Measurements from ENCODE around the gene TBL1Y.
"Not testable (repeated sequence)": the region's sequence is repeated elsewhere in the genome, so short reads cannot be mapped to it uniquely, and the experiment has no call there.

Gene TBL1Y

DNA sequence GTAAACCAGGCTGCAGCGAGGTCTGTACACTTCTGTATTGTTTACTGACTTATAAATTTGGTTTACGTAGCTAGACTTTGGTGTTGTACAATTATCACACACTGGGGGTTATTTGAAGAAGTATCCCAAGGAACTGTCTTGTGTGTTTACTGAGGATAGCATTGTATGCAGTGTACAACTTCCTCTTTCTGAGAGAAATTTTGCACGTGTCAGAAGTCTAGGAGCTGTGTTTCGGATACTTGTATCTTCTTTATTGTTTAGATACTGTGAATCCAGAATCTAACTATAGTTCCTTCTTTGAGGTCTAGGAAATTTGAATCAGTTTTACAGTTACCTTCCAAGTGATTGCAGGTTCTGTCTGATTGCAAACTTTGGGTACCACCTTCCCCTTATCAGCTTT lies 64.5 kb downstream of the TBL1Y start:
- DNase-seq: no peak

DNA sequence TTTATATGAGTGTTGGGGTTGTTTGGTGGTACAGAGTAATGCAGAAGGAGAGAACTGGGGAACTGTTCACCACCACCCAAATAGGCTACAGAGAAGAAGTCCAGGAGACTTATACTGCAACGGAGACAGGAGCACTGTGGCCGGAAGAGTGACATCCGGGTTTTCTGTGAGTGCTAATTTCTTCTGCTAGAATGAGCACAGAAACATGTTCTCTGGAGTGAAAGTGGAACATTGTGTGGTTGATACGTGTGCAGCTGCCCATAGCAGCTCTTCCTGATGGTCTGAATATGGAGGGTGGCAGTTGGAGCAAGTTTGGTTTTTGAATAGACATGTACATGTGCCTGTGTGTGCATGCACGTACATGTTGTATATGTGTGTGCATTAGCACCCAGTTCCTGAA lies 67.3 kb downstream of the TBL1Y start:
- no peak for DNase-seq

DNA sequence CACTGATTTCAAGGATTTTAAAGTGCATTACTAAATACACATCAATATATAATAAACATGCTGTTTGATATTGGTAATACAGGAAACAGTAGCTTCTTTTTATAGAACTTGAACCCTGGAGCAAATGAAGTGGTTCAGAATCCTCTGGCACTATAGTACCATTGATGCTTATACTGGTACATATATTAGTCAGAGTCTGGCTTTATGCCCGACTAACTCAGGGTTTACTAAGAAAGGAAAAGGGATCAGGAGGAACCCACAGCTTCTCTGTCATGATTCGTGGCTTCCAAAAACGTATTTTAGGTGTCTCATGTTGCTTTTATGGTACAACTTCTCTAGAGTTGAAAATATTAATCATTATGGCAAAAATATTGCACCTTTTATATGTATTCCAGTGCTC lies 72.7 kb downstream of the TBL1Y start:
- DNase-seq: no peak

DNA sequence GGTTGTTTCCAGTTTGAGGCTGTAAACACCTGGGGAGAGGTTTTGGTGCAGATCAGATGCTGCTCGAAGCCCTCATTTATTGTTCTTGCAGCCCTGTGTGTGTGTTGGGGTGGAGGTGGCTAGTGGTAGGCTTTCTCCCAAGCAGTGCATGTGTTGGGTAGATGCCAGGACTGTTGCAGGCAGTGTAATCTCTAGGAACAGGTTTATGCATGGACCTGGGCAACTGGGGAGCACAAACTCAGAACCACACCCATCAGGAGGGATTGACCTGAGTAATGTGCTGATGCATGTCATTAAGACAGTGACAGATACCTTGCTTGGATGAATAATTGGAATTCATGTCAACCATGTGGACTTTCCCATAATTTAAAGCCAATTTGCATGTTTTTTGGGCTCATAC lies 77.3 kb downstream of the TBL1Y start:
- no peak for DNase-seq

DNA sequence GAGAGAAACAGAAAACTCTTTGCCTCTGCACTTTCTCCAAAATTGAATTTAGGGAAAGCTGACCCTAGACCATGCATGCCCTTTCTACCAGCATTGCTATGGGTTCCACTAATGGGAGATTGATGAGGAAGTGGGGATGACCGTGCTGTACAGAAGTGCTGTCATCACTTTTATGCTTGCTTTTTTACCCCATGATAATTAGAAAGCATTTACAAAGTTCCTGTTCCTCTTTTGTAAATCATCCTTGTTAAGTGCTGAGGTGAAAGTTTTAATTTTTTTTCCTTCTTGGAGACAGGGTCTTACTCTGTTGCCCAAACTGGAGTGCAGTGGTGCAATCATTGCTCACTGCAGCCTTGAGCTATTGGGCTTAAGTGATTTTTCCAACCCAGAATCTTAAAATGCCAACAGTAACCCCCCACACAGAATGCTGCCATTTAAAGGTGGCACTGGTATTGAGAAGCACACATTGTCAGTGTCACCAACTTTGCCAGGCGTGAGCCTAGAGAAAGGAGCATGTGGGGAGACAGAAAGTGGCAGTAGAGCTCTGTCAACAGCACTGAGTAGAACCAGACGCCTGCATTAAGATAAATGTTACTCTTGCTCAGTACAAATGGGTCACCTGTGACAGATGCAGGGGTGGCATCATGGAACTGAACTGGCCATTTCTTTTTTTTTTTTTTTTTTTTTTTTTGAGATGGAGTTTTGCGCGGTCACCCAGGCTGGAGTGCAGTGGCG lies 79.6 kb downstream of the TBL1Y start:
- no peak for DNase-seq

DNA sequence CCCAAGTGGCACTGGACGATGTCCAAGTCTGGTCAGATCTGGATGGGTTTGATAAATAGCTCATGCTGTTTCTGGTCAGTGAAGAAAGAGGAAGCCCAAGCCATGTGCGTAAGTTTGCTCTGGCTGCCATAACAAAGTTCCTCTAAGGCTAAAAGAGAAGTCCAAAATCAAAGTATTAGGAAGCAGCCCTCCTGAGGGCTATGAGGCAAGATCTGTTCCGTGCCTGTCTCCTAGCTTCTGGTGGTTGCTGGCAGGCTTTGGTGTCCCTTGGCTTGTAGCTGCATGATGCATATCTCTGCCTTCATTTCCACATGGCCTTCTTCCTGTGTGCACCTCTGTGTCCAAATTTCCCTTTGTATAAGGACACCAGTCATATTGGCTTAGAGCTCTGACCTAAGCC lies 81.5 kb downstream of the TBL1Y start:
- DNase-seq: no peak

DNA sequence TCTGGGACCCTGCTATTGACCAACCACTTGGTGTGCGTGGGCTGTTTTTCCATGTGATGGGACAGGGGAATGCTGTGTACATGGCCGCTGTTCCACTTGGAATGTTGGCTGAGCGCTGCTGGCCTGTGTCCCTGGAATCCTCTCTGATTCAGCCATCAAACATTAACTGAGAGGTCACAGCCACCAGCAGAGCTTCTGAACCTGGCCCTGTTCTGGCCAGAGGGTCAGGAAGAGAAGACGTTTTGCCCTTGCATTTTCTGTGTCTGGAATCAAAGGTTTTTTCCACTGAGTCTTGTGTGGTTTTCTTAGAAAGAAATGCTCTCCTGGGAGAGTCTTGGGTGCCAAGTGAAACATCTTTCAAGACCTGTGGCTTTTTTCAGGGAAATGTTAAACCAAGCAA lies 85.5 kb downstream of the TBL1Y start:
- DNase-seq: no peak

DNA sequence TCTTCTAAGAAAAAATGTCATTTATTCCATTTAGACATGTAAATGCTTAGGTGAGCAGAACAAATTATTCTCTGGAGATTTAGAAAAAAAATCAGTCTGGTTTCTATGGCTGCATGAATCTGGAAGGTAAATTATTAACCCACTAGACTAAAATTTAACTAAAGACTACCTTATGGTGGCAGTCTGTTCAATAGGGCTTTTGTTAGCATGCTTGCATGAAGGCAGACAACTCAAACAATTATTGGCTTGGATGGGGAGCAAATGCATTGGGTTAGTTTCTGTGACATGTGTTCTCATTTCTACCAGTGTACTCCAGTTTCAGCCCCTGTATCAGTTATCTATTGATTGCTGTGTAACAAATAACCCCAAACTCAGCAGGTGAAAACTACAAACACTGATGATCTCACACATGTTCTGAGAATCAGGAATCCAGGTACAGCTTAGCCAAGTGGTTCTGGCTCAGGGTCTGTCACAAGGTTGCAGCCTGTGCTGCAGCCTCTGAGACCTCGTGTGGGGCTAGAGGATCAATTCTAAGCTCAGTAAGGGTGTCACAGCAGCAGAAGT lies 87.1 kb downstream of the TBL1Y start:
- no peak for DNase-seq

DNA sequence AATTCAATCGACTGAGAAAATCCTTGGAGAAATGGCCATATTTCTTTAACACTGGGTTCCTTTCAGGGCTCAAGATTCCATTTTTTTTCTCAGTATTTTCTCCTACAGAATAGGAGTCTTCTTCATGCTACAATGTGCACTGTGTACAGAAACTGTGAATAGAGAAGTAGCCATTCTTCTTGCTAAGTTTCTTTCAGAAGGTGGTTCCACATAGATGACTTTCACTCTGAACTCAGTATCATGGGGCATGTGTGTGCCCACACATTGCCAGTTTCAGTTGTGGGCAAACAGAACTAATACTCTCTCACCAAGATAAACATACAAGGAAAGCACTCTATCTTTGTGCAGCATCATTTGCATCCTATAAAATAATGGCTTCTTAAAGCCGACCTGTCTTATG lies 89.4 kb downstream of the TBL1Y start:
- no peak for DNase-seq

DNA sequence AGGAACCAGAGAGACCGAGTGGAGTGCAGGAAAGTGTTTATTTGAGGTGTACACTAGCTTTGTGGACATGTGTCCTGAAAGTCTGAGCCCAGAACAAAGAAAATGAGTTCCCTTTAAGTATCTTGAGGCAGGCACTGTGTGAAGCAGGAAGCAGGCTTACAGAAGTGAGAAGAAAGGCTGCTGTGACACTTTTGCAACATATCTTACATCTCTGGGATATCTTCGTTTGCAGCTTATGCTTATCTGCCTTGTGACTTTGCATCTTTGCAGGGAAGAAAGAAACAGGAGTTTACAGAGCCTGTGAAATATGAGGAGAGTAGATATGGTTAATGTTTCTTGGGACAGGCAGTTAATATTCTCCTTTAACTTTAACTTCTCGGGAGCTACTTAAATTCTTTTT lies 92.1 kb downstream of the TBL1Y start:
- no peak for DNase-seq

DNA sequence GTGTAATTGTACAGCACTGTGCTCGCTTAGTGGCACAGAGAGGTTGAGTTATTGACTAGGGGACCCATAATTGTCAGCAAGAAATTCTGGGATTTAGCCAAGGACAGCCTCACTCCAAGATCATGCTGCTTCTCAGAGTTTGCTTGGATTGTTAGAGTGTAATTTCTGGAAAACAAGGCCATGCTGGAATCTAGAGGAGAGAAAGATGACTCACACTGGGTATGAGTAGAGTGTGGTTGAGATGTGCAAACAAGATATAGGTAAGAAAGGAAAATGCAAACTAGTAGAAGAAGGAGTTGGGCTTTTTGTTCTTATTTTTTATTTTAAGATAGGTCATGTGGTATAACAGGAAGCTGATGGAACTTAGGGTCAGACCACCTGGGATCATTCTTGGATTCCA lies 97.4 kb downstream of the TBL1Y start:
- DNase-seq: no peak

DNA sequence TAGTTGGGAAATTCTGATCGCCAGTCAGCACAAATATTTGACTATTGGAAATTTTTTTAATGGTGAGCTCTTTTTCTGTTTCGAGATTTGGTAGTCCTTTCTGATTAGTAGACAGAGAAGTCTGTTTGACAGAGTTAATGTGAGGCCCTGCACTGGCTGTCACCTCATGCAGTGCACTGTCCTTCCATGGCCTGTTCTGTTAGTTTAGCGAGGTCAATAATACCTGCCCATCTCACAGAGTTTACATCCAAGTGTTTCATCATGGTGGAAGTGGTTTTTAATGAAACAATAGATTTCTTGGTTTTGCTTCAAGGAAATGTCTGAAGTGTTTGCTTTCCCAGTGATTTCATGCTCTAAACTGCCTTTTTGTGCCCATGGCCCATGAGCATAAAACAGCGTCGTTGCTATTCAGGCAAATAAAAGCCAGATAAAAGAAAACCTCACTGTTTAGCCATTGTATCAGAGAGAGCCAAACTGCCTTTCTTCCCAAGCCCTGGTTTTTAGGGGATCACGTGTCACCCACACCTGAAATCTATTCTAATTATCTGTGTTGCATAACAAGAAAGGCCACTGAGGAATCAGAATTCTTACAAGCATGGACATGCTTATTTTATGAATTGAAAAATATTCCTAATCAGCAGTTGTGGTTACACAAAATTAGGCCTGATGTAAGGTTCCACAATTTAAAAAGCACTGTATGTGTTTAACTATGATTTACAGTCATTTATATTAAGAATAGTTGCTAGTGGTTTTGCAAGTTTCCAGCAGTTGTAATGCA lies 98.3 kb downstream of the TBL1Y start:
- no peak for DNase-seq

DNA sequence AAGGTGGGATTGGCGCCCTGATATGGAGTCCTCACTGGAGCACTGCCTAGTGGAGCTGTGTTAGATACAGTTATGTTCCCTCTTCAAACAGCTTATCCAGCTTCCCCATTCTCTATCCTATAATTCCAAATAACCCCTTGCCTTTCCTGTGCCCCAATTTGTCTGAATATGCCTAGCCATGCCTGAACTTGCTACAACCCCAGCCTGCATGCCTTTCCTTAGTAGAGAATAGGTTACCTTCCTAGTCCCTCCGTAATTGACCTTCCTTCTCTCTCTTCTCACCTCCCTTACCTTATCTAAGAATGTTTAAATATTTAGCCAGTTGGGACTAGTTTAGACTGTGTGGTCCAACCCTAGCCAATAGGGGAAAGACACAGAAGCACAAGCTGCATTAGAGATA lies 102.6 kb downstream of the TBL1Y start:
- no peak for DNase-seq

DNA sequence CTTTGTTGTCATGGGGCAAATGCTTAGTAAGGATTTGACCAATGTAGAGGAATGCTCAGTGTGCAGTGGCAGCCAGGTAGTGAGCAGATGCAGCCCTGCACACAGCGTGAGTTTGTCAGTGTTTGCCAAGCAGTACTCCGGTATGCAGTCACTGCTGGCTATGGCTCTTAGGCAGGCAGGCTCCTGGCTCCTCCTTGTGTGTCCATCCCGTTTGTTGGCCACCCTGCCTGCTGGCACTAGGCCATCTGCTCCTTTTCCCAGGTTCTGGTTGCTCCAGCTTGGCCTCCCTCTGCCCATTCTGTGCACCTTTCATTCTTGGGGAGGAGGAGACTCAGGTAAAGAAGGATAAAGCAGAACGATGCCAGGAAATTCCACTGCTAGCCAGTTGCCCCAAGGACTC lies 106.0 kb downstream of the TBL1Y start:
- no peak for DNase-seq

DNA sequence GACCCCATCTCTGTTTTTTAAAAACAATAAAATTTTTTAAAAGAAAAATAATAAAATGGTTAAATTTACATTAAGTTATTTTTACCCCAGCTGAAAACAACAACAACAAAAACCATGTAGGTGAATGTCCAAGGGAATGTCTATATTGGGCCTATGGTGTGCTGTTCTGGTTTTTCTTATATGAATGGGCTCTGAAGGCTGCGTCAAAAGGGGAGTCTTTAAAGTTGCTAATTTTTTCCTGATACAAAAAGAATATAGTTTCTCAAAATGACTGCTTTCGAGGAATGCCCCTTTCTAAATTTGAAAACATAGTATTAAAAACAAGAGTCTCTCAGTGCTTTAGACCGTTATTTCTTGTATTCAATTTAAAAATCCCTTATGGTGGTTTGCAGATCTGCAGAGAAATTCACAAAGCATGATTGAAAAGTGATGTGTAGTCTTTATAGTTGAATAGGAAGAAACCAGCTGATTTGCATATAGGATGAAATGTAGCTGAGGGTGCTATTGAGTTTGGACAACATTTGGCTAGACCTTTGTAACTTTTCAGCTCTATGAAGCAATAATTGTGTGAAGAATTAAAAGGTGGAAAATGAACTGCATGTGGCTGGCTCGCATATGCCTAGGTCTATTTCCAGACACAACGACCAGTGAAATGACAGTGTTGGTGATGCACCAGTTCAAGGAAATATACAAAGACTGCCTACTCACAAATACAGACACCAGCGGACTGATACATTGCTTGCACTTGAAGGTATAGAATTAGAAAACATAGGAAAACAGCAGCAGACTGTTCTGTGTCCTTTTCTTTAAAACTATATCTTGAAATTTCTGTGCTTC lies 107.0 kb downstream of the TBL1Y start:
- DNase-seq: no peak

DNA sequence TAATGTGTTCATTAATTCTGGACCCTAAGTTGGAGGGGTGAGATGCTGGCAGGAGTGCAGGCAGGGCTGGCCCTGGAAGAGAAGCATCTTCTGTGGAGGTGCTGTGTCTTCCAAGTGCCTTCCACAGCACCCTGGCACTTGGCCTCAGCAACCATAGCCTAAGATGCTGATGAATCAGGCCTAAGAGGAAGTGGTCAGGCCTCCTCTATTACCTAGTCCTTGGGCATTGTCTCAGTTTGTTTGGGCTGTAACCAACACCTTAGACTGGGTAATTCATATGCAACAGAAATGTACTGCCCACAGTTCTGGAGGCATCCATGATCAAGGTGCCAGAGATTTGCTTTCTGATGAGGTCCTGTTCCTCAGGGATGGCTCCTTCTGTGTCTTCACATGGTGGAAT lies 128.5 kb downstream of the TBL1Y start:
- no peak for DNase-seq

DNA sequence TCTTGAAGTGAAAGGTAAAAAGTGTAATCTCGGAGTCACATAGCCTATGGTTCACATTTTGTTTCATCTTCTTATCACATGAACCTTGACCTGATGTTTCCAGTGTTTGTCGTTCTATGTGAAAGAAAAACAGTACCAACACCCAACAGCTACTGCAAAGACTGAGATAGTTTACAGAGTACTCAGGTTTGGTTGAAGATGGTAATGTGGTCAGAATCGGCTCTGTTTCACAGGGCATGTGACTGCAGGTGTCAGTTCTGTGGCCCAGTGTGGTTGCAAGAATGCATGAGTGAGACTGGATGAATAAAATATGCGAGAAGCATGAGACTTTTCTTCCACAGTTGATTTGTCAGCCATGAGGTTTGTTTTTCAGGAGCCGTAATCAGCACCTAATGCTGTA lies 130.2 kb downstream of the TBL1Y start:
- no peak for DNase-seq

DNA sequence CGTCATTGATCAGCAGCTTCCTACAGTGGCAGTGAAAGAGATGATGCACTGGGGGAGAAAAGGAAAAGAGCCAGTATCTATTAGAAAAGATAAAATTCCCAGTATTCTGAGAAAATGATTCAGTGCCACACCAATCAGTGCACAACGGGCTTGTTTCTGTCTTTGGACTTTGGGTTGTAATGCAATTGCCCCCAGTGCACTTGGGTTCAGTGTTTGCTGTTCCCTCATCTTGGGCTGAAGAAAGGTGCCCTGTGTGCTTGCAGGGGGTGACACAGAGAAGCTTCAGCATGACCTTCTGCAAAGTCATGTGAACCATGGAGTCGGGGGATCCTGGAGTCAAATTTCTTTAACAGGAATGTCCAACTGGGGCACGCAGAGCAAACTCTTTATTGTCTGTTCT lies 131.5 kb downstream of the TBL1Y start:
- no peak for DNase-seq

DNA sequence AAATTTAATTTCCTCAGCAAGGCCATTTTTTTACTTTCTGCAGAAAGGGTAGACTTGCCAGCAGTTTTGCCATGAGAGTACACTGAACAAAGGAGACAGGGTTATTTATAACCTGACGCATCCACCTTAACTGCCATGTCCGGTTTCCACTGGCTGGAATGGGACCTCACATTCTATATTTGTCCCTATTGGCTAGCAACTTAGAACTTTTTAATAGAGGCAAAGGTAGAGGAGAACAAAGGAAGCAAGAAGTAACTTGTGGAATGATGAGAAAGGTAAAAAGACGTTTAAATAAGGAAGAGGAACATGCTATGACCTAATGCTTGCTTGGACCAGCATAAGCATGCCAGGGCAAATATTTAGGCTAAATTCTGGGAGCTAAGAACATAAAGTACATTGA lies 142.0 kb downstream of the TBL1Y start:
- not testable (repeated sequence) for DNase-seq

DNA sequence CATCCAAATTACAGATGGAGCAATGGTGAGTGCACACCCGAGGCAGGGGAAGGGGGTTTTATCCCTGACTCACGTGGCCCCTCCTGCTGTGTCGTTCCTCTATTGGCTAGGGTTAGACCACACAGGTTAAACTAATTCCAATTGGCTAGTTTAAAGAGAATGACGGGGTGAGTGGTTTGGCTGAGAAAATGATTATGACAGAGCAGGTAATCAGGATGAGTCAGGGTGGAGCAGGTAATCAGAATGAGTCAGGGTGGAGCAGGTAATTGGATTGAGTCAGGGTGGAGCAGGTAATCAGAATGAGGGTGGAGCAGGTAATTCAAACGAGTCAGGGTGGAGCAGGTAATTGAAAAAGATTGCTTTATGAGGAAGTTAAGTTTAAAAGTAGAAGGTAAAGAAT lies 146.4 kb downstream of the TBL1Y start:
- no peak for DNase-seq

DNA sequence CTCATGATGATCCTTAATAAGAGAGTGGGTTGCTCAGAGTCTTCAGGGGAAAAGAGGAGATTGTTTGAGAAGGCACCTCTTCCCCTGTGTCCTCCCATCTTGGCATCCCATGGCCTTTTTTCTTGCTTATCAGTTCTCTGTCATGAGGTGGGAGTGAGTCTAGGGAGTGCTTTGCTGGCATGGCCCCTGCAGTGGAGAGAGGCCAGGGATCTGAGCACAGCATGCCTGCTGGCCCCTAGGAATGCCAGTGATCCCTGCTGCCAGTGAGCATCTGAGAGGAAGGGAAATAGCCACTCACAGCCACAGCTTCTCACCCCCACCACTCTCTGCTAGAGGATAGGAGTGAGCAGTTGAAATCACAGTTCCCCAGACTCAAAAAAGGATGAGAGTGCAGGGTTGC lies 168.2 kb downstream of the TBL1Y start:
- no peak for DNase-seq

DNA sequence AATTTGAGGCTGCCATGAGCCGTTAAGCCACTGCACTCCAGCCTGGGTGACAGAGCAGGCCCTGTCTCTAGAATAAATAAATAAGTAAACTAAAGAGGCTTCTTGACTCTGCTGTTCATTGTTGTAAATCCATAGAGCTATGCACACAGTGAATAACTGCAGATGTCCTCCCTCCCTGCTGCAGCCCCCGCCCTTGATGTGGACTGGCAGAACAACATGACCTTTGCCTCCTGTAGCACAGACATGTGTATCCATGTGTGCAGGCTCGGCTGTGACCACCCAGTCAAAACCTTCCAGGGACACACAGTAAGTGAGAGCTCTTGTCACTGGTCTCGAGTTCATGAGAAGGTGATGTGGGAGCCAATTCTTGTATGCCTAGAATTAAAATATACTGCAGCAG lies 170.1 kb downstream of the TBL1Y start:
- not testable (repeated sequence) for DNase-seq

DNA sequence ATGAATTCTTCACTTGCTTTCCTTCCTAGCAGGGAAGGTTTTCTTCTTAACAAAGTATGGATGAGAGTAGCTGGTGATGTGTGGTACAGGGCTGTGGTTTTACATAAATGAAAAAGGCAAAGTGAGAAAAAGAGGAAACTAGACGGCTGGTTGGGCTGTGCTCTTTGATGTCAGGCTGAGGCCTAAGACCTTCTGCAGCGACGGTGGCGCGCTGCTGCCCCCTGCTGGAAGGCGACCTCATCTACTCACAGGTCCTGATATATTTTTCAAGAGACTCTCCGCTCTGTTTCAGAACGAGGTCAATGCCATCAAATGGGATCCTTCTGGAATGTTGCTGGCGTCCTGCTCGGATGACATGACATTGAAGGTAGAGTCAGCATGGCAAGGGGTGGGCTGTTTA lies 175.1 kb downstream of the TBL1Y start:
- DNase-seq: no peak

DNA sequence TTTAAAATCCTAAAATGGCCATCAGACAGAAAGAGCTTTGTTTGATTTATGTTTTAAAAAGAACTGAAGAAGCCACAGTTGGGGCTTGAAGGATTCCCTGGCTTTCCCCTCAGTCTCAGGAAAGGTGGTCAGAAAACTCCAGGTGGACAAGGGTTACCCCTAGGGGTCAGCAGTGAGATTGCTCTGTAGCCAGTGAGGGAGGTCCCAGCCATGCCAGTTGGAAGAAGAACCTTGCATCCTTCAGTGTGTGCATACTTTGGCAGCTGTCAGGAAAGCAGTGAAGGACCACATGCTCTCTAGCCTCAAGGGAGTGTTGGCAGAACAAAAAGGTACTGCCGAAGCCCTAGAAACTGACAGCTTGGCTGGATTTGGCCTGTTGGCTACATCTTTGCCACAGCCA lies 182.3 kb downstream of the TBL1Y start:
- no peak for DNase-seq
